Heart left ventricle (tissue), 13 donors: ENCODE data around the gene NSD2.

ENCODE experiments used
- POLR2A ChIP-seq, 2 donors: fragments of 450-650 bp; IDR thresholded peaks; one replicate each; pipeline ENCODE4 v1.6.1; 2017; ENCODE audit warnings: antibody characterized with exemption in 2 of 2, mild to moderate bottlenecking in 2 of 2, moderate library complexity in 2 of 2
- TF ChIP-seq, protein P1 (sequence below), 12 donors: fragments of 200-600 bp; sonication (generic) in 4 of 12; IDR thresholded peaks; one replicate each; pipeline versions ENCODE4 v1.5.0 to v1.8.0; 2018 to 2022; ENCODE audit warnings: antibody characterized with exemption in 12 of 12, mild to moderate bottlenecking in 5 of 12
- donor health status: ischemic (EF 13 %, LVEDD 7.1; RV severe dilation, severe dysfunction).
- donor health status: DM: no; HTN: yes; CAD: no.
- donor health status: DM: no; HTN: no; CAD: no.
- donor health status: ischemic (EF 25% LVEDD 6.9; RV normal size, moderate dysfunction).
- donor health status: ischemic (EF 25% LVEDD 5.7; RV mildly dilated, moderate dysfunction).
- donor health status: ischemic (EF 35%, LVEDD 5.7; RV mildly dilated, moderate dysfunction).
- donor health status: nonischemic (EF 11% LVEDD 7.7; RV severe dilation, severe dysfunction).
- donor health status: DM: yes; HTN: yes; CAD: no.
- donor health status: PGD.
- donor health status: ischemic (EF 29% LVEDD 5.4; RV normal size, mild dysfunction).
- donor health status: nonischemic (EF 23%, LVEDD 6.1; RV moderate dilation, normal function).

DNA sequence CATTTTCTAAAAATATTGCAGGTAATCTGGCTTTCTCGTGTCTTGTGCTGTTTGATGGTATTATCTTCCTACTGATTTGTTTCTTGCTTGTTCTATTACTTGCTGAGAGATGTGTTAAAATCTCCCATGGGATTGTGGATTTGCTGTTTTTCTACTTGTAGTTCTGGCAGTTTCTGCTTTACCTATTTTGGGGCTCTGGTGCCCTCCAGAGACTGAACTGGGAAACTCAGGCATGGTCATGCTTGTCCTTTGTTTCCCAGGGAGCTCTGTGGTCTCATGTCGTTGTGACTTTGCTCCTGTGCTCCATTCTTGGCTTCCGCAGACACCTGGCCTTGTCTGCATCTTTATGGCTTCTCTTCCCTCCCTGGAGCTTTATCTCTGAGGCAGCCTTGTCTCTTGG lies 39.5 kb downstream of the NSD2 start:
- TF ChIP-seq, protein P1, sequence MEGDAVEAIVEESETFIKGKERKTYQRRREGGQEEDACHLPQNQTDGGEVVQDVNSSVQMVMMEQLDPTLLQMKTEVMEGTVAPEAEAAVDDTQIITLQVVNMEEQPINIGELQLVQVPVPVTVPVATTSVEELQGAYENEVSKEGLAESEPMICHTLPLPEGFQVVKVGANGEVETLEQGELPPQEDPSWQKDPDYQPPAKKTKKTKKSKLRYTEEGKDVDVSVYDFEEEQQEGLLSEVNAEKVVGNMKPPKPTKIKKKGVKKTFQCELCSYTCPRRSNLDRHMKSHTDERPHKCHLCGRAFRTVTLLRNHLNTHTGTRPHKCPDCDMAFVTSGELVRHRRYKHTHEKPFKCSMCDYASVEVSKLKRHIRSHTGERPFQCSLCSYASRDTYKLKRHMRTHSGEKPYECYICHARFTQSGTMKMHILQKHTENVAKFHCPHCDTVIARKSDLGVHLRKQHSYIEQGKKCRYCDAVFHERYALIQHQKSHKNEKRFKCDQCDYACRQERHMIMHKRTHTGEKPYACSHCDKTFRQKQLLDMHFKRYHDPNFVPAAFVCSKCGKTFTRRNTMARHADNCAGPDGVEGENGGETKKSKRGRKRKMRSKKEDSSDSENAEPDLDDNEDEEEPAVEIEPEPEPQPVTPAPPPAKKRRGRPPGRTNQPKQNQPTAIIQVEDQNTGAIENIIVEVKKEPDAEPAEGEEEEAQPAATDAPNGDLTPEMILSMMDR (IDR thresholded peaks at IDR 0.05) = peak in 11 of 12 donors; percentile 15 to 55 (median 32)
- TF ChIP-seq POLR2A (IDR thresholded peaks at IDR 0.05) = no peak
